ENCODE measurements around the gene GPR160. TPM values are rescaled to one million over a fixed set of nuclear protein-coding genes. Genes with fewer than 3 reads are reported as not detected.
A peak's percentile ranks its signal among the peaks of the same experiment; 100 is the strongest.

GPR160 gene
- total RNA-seq, 1 donor from 2014 or later = 12.5 TPM

GRCh38 chr3:170027233-170028102 is 10.3 kb upstream of the GPR160 start:
- no peak for DNase-seq (ENCODE audit: low spot score)

GRCh38 chr3:170033489-170033888 is 4.3 kb upstream of the GPR160 start:
- no peak for DNase-seq (ENCODE audit: low spot score)

DNA sequence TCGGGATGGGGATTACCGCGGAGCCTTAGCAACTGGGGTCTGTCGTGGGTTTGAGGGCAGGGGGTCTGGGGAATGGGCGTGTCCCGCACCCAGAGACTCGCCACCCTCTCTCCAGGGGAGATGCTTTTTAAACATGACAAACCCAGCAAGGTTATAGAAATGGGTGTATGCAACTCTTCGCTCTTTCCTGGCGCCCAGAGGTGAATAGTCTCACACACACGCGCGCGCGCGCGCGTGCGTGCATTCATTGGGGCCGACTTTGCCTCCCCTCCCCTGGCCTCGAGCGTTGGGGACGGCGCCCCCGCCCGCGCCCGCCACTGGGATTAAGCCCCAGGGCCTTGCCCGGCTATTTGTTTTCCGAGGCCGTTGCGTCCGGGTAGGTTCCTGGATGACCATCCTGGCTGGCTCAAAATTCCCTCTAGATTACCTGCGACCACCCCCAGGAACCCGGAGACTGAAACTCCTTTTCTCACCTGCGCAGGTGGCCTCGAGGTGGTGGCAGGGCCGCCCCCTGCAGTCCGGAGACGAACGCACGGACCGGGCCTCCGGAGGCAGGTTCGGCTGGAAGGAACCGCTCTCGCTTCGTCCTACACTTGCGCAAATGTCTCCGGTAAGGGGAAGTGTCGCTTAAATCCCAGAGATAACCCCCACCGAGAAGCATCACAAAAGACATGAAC is 777 bp downstream of the GPR160 start:
- DNase-seq (ENCODE audit: low spot score) = no peak

DNA sequence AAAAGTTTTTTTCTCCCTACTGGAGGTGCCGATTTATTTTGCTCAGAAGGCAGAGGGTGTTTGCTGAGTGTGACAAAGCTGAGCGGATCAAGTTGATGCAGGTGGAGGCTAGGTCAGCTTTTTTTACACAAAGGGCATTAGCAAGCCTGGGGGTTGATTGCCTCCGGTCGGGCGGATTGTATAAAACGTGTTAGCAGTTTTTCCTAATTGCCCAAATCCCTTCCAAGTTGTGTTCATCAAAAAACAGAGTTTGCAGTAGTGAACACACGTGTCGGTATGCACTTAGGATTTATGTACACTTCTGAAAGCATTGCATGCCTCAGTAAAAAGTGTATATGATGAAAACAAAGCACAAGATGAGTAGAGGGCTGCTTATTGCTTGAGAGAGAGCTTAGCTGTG is 2.6 kb downstream of the GPR160 start:
- no peak for DNase-seq (ENCODE audit: low spot score)

GRCh38 chr3:170043506-170043905 is 5.7 kb downstream of the GPR160 start:
- DNase-seq (ENCODE audit: low spot score) = no peak

DNA sequence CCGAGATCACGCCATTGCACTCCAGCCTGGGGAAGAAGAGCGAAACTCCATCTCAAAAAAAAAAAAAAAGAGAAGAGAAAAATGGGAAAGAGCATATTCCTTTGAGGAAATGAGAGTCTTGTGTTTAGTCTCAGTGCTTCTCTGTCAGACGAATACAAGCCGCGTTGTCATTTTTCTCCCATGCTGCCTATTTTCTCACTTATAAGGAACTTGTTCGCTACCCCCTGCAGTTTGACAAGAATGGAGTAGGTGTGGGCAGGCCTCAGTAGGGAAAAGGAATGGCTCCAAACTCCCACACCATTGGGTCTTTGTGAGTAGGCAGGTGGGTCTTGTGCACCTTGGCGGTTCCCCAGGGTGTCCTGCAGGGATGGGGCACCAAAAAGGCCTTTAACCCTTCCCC is 6.5 kb downstream of the GPR160 start:
- DNase-seq (ENCODE audit: low spot score) = no peak

DNA sequence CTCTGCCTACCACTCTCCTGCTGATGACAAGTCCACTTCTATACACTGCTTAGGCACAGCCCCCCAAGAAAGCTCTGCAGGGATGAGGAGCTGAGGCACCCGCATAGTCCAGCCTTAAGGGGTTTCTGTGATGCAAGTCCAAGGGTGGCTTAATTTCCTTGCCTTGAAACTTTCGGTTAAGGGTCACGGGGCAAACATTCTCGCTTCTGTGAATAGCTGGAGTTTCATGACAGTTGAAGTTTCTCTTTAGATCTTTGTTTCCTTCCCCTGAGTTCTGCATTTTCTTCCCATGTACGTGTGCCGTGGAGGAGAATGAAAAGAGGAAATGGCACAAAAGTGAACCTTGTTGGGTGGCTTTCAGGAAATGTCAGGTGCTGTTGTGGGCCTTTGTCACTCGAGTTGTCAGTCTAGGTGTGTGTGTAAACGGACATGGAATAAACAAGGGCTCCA is 7.0 kb downstream of the GPR160 start:
- peak; percentile 37 for DNase-seq (ENCODE audit: low spot score)

DNA sequence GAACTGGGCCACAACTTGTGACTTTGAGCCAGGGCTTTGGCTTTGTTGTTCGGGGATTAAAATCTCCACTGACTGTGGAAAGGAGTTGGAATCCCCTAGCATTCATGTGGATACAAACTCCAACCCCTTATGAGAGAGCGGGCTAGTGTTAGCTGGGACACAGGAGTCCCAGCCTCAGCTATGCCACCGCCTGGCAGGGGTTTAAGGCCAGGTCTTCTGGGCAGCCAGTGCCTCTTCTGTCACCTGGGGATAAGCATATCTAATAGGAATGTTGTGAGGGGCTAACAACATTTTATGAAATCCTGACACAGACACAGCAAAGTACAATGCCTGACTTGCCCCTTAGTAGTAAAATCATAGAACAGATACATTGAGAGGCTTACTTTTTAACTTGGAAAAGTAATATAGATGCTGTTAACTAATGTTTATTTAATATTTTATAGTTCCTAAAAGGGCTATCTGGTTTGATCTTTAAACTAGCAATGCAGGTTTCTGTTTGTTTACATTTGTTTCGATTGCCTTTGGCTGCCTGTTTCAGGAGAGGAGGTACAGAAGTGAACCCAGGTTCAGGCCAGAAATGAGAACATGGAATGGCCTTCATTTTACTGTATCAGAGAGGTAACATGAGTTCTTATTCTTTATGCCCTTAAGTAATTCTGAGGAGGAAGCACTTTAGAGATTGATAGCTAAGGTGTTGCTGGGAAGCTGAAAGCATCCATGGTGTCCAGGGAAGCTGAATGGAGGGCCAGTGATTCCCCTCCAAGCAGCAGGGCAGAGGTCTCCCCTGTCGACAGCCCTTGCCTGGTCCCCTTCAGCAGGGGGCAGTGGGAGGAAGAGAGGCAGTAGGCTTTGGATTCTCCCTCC is 8.7 kb downstream of the GPR160 start:
- DNase-seq (ENCODE audit: low spot score) = no peak

- no peak for DNase-seq (ENCODE audit: low spot score)
These were observed 9.3 kb downstream of the GPR160 start for GRCh38 chr3:170047133-170047404.

GRCh38 chr3:170049146-170050000 is 11.6 kb downstream of the GPR160 start:
- DNase-seq (ENCODE audit: low spot score) = no peak

GRCh38 chr3:170050753-170051152 is 13.0 kb downstream of the GPR160 start:
- no peak for DNase-seq (ENCODE audit: low spot score)

GRCh38 chr3:170052398-170052797 is 14.6 kb downstream of the GPR160 start:
- no peak for DNase-seq (ENCODE audit: low spot score)

GRCh38 chr3:170054204-170054603 is 16.4 kb downstream of the GPR160 start:
- DNase-seq (ENCODE audit: low spot score) = no peak

DNA sequence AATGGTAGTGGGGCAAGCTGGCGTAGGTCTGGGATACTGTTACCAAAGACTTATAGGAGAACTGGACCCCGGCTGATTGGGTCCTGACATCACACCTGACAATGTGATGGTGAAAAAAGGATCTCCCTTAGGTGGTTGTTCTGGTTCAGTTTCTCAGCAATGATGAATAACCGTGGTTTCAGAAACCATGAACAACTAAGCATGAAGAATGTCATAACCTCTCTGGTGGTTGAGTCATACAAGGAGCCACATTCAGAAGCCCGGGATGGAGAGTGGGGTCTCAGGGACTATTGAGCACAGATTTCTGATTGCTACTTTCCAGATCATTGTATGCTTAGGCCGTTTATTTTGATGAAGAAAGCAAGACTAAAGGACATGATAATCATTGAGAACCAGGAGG is 17.4 kb downstream of the GPR160 start:
- DNase-seq (ENCODE audit: low spot score) = no peak

DNA sequence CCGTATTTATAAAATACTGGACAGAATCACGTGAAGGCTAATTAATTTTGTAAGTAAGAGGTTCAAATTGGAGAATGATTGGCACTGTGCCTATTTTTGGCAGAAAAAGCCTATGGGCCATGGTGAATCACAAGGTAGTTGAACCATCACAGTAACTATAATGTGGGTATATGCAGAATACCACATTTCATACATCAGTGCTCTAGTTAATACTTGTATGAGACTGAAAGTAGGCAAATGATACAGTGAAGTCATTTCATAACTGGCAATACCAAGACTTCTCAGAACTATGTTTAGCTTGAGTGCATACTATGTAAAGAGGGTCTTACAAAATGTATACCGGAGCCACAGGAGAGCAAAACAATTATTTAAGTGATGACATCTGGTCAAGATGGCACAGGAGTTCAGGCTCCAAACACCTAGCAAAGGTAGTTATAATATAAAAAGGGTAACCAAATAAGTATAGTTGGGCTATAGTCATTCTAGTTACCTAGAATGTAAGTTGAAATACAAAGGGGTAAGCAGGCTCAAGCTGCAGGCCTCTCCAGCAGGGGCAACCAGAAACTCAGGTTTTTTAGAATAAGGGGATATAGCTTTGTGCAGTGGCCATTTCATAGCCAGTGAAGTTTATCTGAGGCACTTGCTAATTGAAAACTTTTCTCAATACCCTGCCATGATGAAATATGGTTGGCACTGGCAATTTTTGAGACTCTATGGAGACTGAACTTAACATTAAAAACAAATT is 19.1 kb downstream of the GPR160 start:
- DNase-seq (ENCODE audit: low spot score) = no peak

GRCh38 chr3:170057550-170057949 is 19.8 kb downstream of the GPR160 start:
- DNase-seq (ENCODE audit: low spot score) = no peak

DNA sequence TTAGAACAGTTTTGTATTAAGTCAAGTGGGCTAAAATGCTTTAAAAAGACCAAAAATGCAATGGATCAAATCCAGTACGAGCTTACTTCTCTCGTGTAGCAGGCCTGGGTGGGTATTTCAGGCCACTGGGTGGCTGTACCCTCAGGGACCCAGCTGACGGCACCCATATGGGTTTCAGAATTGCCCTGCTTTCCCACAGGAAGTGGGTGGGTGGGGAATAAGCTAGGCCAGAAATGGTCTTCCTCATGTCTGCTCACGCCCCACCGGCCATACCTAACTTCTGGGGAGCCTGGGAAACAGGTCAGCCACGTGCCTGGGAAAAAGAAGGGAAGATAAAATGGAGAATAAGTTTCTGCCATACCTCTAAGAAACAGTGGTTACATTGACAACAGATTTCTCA is 20.3 kb downstream of the GPR160 start:
- no peak for DNase-seq (ENCODE audit: low spot score)

DNA sequence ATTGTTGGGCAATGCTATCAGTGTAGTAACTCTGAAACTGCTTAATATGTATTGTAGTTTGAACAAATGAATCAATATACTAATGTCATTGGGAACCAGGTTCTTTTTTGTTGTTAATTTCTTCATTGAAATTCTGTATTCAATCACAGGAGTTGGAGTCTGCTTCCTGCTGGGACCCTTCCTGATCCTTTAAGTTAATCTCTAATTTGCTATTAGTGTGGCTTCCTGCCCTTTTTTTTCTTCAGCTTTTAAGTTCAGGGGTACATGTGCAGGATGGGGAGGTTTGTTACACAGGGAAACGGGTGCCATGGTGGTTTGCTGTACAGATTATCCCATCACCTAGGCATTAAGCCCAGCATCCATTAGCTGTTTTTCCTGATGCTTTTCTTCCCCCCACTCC is 21.7 kb downstream of the GPR160 start:
- no peak for DNase-seq (ENCODE audit: low spot score)

DNA sequence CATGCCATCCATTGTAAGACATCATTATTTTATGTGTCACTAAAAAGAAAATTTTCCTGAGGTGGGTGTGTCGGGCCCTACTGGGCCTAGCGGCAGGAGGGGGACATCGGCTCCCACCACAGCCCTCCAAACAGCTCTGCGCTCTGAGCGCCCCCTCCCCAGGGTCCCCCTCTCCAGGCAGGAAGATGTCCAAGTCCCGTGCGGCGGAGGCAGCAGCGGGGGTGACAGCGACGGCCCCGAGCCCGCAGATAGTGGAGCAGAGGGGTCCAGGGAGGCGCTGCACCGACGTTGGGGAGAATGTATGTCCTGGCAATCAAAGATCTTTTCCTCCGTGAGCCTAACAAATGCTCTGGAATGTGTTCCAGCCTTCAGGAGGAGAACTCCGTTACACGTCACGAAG is 24.3 kb downstream of the GPR160 start:
- DNase-seq (ENCODE audit: low spot score) = no peak

DNA sequence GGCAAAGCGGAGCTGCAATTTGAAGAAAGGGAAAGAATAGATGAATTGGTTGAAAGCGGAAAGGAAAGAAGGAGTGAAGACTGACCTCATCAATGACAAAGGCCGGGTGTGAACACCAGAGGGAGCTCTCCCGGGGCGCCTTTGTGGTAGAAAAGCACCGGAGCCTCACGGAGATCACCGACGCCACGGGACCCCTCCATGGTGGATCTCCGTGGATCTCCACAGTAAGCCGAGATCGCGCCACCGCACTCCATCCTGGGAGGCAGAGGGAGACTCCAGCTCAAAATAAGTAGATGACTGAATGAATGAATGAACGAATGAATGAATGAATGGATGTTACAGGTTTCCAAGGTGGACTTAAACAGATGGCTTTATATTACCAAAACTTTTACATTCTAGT is 25.0 kb downstream of the GPR160 start:
- no peak for DNase-seq (ENCODE audit: low spot score)

- DNase-seq (ENCODE audit: low spot score) = no peak
These were observed 25.9 kb downstream of the GPR160 start for GRCh38 chr3:170063691-170064090.

Measured in umbilical cord (tissue), 2 donors.